ENCODE data around the gene MRPL34. TPM values are rescaled to one million over a fixed set of nuclear protein-coding genes. Genes with fewer than 3 reads are reported as not detected.

The MRPL34 gene
- polyA plus RNA-seq, 1 of the 3 experiments (the other 2 are of a cell fraction): 72.9 TPM

DNA sequence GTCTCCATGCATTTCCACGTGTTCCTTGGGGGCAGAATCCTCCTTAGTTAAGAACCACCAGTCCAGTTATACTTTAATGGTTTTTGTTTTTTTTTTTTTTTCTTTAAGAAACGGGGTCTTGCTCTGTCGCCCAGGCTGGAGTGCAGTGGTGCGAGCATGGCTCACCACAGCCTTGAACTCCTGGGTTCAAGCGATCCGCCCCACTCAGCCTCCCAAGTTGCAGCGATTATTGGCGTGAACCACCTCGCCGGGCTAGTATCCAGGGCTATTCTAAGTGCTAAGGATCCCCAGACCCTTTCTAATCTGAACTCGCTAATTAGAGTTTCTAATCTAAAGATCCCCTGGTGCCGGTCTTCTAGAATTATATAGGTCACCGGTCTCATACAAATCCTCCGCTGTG lies 12.1 kb upstream of the MRPL34 start:
- ChIA-PET POLR2A (interaction anchor here (1.1 to 1.4 kb wide), 2 partner anchors 12 to 78 kb away, joined by 5 to 7 read pairs; partner anchors contain the start of genes MRPL34 and USE1), CTCF (interaction anchor here (1.2 to 6.0 kb wide), 8 partner anchors 9 to 99 kb away, joined by 4 to 35 read pairs (median 11); partner anchors contain the start of genes ABHD8, ANKLE1, DDA1 and MRPL34)
- no peak overlapping the region for H3K9ac ChIP-seq
- H4K20me1 ChIP-seq (ENCODE audit: insufficient read depth): no peaks in the 10 kb centered on the region
- no peak overlapping the region for H2AFZ ChIP-seq (ENCODE audit: low read depth)
- no peak overlapping the region for H3K4me3 ChIP-seq (ENCODE audit: low read depth in 2 of 2, low read length in 1 of 2)
- 97% methylated on average over 14 of the region's 14 CpGs for WGBS (ENCODE audit: low lambda C conversion rate)
- no peak for DNase-seq
- no peak for TF ChIP-seq RFX5 (IDR thresholded peaks at IDR 0.05; ENCODE audit: low read length)
- TF ChIP-seq FOXM1 (IDR thresholded peaks at IDR 0.05; ENCODE audit: low read depth): no peak
- TF ChIP-seq, protein P1, sequence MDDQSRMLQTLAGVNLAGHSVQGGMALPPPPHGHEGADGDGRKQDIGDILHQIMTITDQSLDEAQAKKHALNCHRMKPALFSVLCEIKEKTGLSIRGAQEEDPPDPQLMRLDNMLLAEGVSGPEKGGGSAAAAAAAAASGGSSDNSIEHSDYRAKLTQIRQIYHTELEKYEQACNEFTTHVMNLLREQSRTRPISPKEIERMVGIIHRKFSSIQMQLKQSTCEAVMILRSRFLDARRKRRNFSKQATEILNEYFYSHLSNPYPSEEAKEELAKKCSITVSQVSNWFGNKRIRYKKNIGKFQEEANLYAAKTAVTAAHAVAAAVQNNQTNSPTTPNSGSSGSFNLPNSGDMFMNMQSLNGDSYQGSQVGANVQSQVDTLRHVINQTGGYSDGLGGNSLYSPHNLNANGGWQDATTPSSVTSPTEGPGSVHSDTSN (IDR thresholded peaks at IDR 0.05): no peak
- TF ChIP-seq GABPA (IDR thresholded peaks at IDR 0.05; ENCODE audit: low read depth): no peak
- TF ChIP-seq SMC3 (IDR thresholded peaks at IDR 0.05; ENCODE audit: low read depth, low read length): no peak
- TF ChIP-seq CTCF (IDR thresholded peaks at IDR 0.05): no peak
- TF ChIP-seq EP300 (IDR thresholded peaks at IDR 0.05; ENCODE audit: borderline replicate concordance in 1 of 2, low read depth in 1 of 2, low read length in 1 of 2): no peak
- TF ChIP-seq TCF12 (IDR thresholded peaks at IDR 0.05): no peak
- no peak for TF ChIP-seq EZH2phosphoT487 (IDR thresholded peaks at IDR 0.05; ENCODE audit: borderline replicate concordance, low read depth)
- no peak for TF ChIP-seq NFIC (IDR thresholded peaks at IDR 0.05; ENCODE audit: borderline replicate concordance)
- TF ChIP-seq TAF1 (IDR thresholded peaks at IDR 0.05; ENCODE audit: borderline replicate concordance, low read depth, low read length): no peak
- TF ChIP-seq CHD2 (IDR thresholded peaks at IDR 0.05; ENCODE audit: low read length, partially characterized antibody): no peak
- no peak for TF ChIP-seq RCOR1 (IDR thresholded peaks at IDR 0.05; ENCODE audit: low read length)
- TF ChIP-seq TEAD4 (IDR thresholded peaks at IDR 0.05; ENCODE audit: borderline replicate concordance, insufficient read depth): no peak
- TF ChIP-seq, protein P2, sequence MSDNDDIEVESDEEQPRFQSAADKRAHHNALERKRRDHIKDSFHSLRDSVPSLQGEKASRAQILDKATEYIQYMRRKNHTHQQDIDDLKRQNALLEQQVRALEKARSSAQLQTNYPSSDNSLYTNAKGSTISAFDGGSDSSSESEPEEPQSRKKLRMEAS (IDR thresholded peaks at IDR 0.05; ENCODE audit: low read depth): no peak
- TF ChIP-seq YY1 (IDR thresholded peaks at IDR 0.05; ENCODE audit: low read depth): no peak
- no peak for TF ChIP-seq RAD21 (IDR thresholded peaks at IDR 0.05; ENCODE audit: low read length)
- TF ChIP-seq MXI1 (IDR thresholded peaks at IDR 0.05; ENCODE audit: low read depth, low read length): no peak
- TF ChIP-seq ELF1 (IDR thresholded peaks at IDR 0.05): no peak
- TF ChIP-seq REST (IDR thresholded peaks at IDR 0.05; ENCODE audit: low read depth, low read length): no peak
- H3K79me2 ChIP-seq (ENCODE audit: insufficient read depth): peaks cover 6% of the 10 kb centered on the region; the same call in 1 of the 2 replicates
- peaks cover 23% of the 10 kb centered on the region for H3F3A ChIP-seq (replicated peaks; ENCODE audit: insufficient read depth)
- no peak overlapping the region for H3K27ac ChIP-seq (ENCODE audit: low read depth in 2 of 2, low read length in 1 of 2)
- no peaks in the 10 kb centered on the region for H3K27me3 ChIP-seq (ENCODE audit: insufficient read depth)
- no peaks in the 10 kb centered on the region for H3K9me2 ChIP-seq
- H3K36me3 ChIP-seq (replicated peaks in 1 of 2; ENCODE audit: control insufficient read depth in 1 of 2, insufficient read depth in 2 of 2, low read length in 1 of 2): peaks cover 0 to 3% of the 10 kb centered on the region in 2 experiments
- H3K9me3 ChIP-seq: no peaks in the 10 kb centered on the region
- H3K4me1 ChIP-seq (ENCODE audit: control insufficient read depth in 1 of 2, insufficient read depth in 2 of 2, low read depth in 1 of 2, low read length in 1 of 2): peaks cover 0 to 8% of the 10 kb centered on the region in 2 experiments; a peak in 1 of 4 replicates
- no peak overlapping the region for H3K4me2 ChIP-seq

All from SK-N-SH (cell line).